Gastroesophageal sphincter (tissue), 3 donors: ENCODE measurements around the gene DIAPH2.

Experiments used
- EP300 ChIP-seq: sonication (generic); formaldehyde crosslinking; IDR thresholded peaks from one replicate; pipeline ENCODE4 v1.6.1; 2017; ENCODE audit warnings: antibody characterized with exemption, mild to moderate bottlenecking
- POLR2AphosphoS5 ChIP-seq: sonication (generic); formaldehyde crosslinking; IDR thresholded peaks from one replicate; pipeline ENCODE4 v1.6.1; 2017; ENCODE audit warnings: antibody characterized with exemption
- TF ChIP-seq, protein P1 (sequence below), 4 experiments: fragments of 200-600 bp in 2 of 4; fragments of 450-650 bp in 2 of 4; sonication (generic) in 1 of 4; IDR thresholded peaks; one replicate each; pipeline ENCODE4 v1.5.1; 2017 to 2019; ENCODE audit warnings: antibody characterized with exemption in 4 of 4, mild to moderate bottlenecking in 2 of 4, moderate library complexity in 2 of 4

DNA sequence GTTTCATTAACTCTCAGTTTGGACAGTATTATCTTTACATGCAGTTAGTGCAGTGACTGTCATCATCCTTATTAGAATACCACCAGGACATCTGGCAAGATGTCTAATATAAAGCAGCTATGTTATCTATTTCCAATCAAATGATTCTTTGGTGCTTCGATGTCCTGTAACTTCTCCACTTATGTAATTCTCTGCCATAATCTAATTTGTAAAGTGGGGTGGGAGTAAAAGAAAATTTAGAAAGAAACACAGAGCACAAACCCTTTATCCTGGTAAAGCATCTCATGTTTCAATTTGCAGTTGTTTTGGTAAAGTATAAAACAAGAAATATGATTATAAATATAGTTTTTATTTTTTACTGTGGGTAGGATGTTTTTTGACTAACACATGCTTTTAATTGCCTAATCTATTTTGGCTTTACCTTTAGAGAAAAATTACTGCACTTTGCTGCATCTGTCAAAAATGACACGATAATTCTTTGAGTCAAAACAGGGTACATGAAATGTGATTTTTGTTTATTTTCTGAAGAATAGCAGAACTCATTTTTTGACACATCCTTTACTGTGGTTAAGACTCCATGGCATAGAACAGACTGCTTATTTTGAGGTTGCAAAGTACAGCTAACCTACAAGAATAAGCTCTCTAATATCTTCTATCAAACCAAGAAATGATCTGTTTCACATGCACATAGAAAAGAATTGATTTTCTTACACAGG is 581.9 kb downstream of the DIAPH2 start:
- TF ChIP-seq, protein P1, sequence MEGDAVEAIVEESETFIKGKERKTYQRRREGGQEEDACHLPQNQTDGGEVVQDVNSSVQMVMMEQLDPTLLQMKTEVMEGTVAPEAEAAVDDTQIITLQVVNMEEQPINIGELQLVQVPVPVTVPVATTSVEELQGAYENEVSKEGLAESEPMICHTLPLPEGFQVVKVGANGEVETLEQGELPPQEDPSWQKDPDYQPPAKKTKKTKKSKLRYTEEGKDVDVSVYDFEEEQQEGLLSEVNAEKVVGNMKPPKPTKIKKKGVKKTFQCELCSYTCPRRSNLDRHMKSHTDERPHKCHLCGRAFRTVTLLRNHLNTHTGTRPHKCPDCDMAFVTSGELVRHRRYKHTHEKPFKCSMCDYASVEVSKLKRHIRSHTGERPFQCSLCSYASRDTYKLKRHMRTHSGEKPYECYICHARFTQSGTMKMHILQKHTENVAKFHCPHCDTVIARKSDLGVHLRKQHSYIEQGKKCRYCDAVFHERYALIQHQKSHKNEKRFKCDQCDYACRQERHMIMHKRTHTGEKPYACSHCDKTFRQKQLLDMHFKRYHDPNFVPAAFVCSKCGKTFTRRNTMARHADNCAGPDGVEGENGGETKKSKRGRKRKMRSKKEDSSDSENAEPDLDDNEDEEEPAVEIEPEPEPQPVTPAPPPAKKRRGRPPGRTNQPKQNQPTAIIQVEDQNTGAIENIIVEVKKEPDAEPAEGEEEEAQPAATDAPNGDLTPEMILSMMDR (IDR thresholded peaks at IDR 0.05), result no peak
- no peak for TF ChIP-seq POLR2AphosphoS5
- TF ChIP-seq EP300, result no peak
